ENCODE data around the gene STOM.

The STOM gene

DNA sequence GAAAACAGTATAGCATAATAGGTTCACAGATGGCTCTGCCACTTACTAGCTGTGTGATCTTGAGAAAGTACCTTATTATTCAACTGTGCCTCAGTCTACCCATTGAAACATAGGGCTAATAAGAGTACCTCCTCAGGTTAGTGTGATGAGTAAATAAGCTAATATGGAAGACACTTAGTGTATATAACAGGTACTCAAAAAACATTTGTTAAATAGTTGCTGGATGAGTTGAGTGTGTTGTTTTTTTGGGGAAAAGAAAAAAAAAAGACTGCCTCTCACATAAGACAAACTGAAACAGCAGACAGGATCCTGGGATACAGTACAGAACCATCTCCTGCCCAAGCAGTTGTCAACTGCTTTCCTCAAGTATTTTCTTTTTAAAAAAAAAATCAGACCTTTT, 5.2 kb downstream of the STOM start:
- TF ChIP-seq, protein P1, sequence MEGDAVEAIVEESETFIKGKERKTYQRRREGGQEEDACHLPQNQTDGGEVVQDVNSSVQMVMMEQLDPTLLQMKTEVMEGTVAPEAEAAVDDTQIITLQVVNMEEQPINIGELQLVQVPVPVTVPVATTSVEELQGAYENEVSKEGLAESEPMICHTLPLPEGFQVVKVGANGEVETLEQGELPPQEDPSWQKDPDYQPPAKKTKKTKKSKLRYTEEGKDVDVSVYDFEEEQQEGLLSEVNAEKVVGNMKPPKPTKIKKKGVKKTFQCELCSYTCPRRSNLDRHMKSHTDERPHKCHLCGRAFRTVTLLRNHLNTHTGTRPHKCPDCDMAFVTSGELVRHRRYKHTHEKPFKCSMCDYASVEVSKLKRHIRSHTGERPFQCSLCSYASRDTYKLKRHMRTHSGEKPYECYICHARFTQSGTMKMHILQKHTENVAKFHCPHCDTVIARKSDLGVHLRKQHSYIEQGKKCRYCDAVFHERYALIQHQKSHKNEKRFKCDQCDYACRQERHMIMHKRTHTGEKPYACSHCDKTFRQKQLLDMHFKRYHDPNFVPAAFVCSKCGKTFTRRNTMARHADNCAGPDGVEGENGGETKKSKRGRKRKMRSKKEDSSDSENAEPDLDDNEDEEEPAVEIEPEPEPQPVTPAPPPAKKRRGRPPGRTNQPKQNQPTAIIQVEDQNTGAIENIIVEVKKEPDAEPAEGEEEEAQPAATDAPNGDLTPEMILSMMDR (IDR thresholded peaks at IDR 0.05; ENCODE audit: insufficient read depth, low read depth, low read length, missing control alignments): no peak
- DNase-seq (ENCODE audit: low read depth): no peak
- no peak overlapping the region for H3K4me3 ChIP-seq (ENCODE audit: low read depth, low read length)

DNA sequence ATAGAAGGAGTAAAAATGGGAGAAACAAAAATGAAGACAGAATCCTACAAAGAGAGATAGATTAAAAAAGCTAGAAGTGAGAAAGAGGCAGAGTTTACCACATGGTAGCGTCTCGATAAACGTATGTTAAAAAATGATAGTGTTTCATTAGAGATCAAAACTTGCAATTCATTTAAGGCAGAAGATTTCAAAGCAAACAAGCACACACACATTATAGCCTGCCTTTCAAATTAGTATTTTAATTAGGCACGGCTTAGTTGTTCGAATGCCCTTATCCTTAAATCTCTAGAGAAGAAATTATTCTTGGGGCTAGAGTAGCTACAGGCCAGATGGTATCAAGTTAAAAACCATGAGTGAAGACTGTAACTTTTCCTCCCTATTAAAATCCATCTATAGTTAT, 6.0 kb downstream of the STOM start:
- no peak for DNase-seq (ENCODE audit: low read depth)
- TF ChIP-seq, protein P1 (IDR thresholded peaks at IDR 0.05; ENCODE audit: insufficient read depth, low read depth, low read length, missing control alignments): no peak
- H3K4me3 ChIP-seq (ENCODE audit: low read depth, low read length): no peak overlapping the region

DNA sequence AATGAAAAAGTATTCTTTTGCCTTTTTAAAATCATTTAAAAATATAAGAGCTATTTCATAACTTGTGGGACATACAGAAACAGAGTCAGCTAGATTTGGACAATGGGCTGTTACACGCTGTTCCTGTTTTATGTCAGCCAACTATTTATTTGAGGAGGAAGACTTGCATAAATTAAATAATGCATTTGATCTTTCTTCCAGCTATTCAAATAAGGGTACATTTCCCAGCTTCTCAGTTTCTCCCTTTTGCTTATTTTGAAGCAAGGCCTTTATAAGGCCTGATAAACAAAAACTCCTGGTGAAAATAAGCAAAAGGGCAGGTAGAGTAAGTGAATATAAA, 6.5 kb downstream of the STOM start:
- DNase-seq (ENCODE audit: low read depth): no peak
- TF ChIP-seq, protein P1 (IDR thresholded peaks at IDR 0.05; ENCODE audit: insufficient read depth, low read depth, low read length, missing control alignments): no peak
- H3K4me3 ChIP-seq (ENCODE audit: low read depth, low read length): no peak overlapping the region

DNA sequence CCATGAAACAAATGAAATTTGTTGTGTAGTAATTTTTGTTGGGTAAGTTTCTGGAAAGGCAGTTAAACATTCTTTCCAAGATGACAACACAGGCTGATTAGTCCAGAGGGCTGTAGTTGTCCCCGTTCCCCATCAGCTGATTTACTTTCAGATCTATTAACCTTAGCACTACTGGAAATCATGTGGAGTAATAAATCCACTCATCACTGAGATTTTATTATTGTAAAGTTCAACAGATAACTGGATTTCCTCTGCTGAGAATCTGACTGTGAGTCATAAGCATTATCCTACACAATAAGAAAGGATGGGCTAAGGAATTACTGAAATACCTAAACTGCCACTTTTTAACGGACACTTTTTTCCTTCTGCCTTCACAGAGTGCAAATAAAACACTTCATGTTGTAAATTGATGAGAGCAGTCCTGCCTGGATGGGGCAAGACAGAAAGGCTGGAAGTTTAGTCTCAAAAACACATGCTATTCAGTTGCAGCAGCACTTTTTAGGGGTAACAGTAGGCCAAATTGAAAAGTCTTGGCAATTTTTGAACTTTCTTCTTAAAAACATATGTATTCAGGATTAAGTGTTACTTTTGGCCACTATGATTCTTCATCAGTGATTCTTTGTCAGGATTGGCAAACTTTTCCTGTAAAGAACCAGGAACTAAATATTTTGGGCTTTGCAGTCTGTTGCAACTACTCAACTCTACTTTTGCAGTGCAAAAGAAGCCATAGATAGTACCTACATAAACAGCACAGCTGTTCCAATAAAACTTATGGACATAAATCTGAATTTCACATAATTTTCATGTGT, 7.0 kb downstream of the STOM start:
- H3K4me3 ChIP-seq (ENCODE audit: low read depth, low read length): no peak overlapping the region
- DNase-seq (ENCODE audit: low read depth): no peak
- TF ChIP-seq, protein P1 (IDR thresholded peaks at IDR 0.05; ENCODE audit: insufficient read depth, low read depth, low read length, missing control alignments): no peak

DNA sequence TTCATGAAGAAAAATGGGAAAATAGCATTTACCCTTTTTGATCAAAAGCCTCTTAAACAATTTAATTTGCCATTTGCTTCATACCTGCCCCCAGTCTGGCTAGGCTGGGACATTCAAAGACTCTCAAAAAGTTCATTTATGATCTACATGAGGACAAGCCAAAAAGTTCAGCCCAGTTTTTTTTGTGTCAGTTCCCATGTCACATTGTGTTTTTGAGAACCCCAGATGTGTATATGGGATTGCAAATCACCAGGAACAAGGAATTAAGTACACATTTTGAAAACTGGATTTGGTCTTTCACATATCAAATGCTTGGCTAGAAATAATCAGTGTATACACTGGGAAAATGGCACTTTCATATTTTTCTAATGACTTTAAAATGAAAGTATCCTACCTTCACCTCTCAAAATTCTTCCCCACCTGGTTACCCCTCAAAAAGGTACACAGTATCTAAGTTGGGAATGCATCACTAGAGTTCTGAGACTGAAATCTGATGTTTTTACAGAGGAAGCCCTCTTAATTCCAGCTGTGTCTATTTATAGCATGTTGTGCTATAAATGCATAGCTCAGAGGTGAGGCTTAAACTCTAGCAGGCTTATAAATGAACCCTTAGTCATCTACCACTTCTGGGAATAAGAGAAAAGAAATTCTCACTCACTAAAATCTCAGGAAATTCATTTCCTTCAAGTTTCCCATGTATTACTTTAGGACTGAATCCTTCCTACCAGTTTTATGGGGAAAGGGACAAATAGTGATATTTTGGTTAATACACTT, 9.3 kb downstream of the STOM start:
- H3K4me3 ChIP-seq (ENCODE audit: low read depth, low read length): no peak overlapping the region
- TF ChIP-seq, protein P1 (IDR thresholded peaks at IDR 0.05; ENCODE audit: insufficient read depth, low read depth, low read length, missing control alignments): no peak
- no peak for DNase-seq (ENCODE audit: low read depth)

DNA sequence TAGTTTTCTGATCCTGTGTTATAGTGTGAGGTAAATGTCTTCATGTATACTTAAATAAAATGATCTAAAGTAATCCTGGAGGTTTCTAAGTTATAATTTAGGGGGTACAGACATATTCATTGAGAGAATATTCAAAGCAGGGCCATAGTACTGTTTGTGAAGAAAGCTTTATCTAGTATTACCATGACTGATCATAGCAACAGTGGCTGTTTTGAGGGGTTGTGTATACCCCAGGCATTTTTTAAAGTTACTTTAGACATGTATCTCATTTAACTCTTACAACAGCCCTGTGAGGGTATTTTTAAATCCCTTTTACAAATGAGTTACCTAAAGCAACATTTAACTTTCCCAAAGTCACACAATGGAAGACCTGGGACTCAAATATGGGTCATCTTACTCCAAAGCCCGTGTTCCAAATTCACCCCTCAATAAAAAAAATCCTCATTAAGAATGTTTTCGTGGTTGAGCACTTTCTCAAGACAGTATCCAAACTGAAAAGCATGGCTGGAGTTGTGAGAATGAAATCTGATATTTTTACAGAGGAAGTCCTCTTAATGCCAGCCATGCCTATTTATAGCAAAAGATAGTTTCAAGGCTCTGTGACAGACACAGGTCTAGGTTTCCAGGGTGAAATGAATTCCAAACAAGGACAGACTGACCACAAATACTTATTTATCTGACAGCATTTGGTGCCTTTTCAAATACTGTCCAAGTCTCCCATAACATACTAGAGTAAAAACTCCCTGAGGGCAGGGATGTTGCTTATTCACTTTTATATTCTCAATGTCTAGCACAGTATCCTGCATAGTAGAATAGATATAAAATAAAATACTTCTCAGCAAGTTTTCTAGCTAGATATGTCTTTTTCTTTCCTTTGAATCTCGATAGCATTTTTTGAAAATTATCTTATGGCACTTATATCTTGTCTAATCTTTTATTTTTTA, 10.4 kb downstream of the STOM start:
- H3K4me3 ChIP-seq (ENCODE audit: low read depth, low read length): no peak overlapping the region
- peak; percentile 25 for DNase-seq (ENCODE audit: low read depth)
- TF ChIP-seq, protein P1 (IDR thresholded peaks at IDR 0.05; ENCODE audit: insufficient read depth, low read depth, low read length, missing control alignments): no peak
